ENCODE measurements around the gene ARL10.

ARL10 gene

DNA sequence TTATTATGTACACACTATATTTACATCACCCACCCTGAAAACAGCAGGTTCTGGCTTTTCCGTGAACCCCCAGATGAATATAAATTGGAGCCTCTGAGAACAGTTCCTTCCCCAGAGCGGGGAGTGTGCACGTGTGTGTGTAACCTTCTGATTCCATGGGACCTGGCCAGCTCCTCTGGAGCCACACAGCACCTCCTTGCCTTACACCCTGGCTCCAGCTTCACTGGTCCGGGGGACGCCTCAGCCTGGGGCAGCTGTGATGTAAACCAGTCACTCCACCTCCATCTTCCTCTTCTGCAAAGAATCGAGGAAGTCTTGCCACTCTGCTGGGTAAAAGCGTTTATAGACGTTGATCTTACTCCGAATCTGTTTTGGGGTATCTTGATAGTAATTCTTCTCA lies 18.7 kb downstream of the ARL10 start:
- Histone ChIP-seq H3K9ac (ENCODE audit: low read depth, low read length) (no peak overlapping the region), H3K27me3 (ENCODE audit: insufficient read depth, low read length) (no peaks in the 10 kb centered on the region), H3K4me1 (ENCODE audit: insufficient read depth, low read length) (peaks cover 3% of the 10 kb centered on the region; the same call in 1 of the 2 replicates), H3K4me3 (ENCODE audit: low read length) (no peak overlapping the region), H3K9me3 (ENCODE audit: insufficient read depth, low read depth, low read length) (no peaks in the 10 kb centered on the region), H3K27ac (ENCODE audit: low read length) (no peak overlapping the region), H3K36me3 (ENCODE audit: insufficient read depth, low read depth, low read length) (peaks cover 70% of the 10 kb centered on the region)

DNA sequence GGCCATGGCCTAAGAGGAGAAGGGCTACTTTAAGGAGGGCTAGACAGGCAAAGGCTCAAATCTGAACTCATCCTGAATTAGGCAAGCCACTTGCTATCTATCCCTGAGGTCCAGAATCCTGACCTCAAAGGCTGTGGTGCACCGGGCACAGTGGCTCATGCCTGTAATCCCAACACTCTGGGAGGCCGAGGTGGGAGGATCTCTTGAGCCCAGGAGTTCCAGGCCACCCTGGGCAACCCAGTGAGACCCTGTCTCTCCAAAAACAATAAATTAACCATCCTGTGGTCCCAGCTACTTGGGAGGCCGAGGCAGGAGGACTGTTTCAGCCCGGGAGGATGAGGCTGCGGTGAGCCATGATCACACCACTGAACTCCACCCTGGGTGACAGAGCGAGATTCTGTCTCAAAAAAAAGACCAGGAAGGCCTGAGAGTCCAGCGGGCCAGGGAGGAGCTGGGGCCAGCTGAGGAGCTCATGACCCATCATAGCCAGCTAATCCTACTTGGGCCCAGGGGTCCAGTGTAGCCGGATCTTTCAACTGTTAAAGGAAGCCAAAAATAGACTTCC lies 19.2 kb downstream of the ARL10 start:
- Histone ChIP-seq H3K4me3 (ENCODE audit: low read length) (no peak overlapping the region), H3K9me3 (ENCODE audit: insufficient read depth, low read depth, low read length) (no peaks in the 10 kb centered on the region), H3K27me3 (ENCODE audit: insufficient read depth, low read length) (no peaks in the 10 kb centered on the region), H3K27ac (ENCODE audit: low read length) (no peak overlapping the region), H3K4me1 (ENCODE audit: insufficient read depth, low read length) (peaks cover 3% of the 10 kb centered on the region; the same call in 1 of the 2 replicates), H3K36me3 (ENCODE audit: insufficient read depth, low read depth, low read length) (peaks cover 69% of the 10 kb centered on the region), H3K9ac (ENCODE audit: low read depth, low read length) (no peak overlapping the region)

DNA sequence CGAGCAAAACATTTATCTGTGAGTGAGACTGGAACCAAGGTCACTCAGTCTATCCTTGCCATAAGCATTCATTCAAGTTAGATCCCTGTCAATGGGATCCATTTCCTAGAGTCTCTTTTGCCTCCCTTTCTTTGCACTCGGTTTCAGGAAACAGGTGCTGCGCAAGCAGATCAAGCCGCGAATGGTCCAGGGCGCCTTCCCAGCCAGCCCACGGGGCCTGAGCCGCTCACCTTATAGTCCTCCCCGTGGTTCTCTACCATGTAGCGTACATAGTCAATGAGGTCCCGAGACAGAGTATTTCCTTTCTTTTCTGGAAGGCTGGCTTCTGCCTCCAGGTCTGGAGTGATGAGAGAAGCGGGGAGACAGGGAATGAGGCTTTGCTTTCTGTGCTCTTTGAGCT lies 19.7 kb downstream of the ARL10 start:
- Histone ChIP-seq H3K4me3 (ENCODE audit: low read length) (no peak overlapping the region), H3K27ac (ENCODE audit: low read length) (no peak overlapping the region), H3K27me3 (ENCODE audit: insufficient read depth, low read length) (no peaks in the 10 kb centered on the region), H3K9ac (ENCODE audit: low read depth, low read length) (no peak overlapping the region), H3K4me1 (ENCODE audit: insufficient read depth, low read length) (peaks cover 5% of the 10 kb centered on the region; the same call in 1 of the 2 replicates), H3K9me3 (ENCODE audit: insufficient read depth, low read depth, low read length) (no peaks in the 10 kb centered on the region), H3K36me3 (ENCODE audit: insufficient read depth, low read depth, low read length) (peaks cover 65% of the 10 kb centered on the region)

DNA sequence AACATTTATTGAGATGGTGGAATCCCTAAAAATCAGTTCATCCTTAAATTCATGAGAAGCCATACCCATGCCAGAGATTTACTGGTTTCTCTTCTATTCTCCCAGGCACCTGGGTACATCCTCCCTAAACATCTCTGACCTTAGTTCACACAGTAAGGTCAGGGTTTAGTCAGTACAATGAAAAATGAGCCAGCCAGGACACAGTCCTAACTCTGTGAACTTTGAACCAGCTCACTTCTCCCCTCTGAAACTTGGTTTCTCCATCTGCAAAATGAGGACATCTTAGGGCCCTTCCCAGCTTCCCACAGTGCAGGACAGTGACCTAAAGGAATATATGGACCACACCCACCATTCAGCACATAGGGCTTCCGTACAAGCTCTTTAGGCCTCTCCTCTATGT lies 21.2 kb downstream of the ARL10 start:
- no peak overlapping the region for H3K27ac ChIP-seq (ENCODE audit: low read length)
- H3K4me3 ChIP-seq (ENCODE audit: low read length): no peak overlapping the region
- peaks cover 66% of the 10 kb centered on the region for H3K36me3 ChIP-seq (ENCODE audit: insufficient read depth, low read depth, low read length)

DNA sequence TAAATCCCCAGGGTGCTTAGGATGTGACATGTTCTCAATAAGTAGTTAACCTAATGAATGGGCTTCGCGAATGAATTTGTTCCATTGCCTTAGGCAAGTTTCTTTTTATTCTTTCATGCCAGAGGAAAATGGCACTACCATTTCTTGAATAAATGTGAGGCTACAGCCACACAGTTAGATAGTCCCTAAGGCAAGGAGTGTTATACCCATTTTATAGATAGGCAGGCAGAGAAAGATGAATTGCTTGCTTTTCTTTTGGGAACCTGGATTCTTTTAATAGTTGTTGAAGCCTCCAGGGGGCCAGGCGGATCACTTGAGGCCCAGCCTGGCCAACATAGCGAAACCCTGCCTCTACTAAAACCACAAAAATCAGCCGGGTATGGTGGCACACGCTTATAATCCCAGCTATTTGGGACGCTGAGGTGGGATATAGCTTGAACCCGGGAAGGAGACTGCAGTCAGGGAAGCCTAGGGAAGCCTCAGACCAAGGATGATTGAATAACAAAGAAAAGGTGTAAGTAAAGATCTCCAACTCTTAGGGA lies 22.2 kb downstream of the ARL10 start:
- H3K9ac ChIP-seq (ENCODE audit: low read depth, low read length): peak overlapping the region; percentile 95
- H3K9me3 ChIP-seq (ENCODE audit: insufficient read depth, low read depth, low read length): no peaks in the 10 kb centered on the region
- peak overlapping the region; percentile 86 for H3K4me3 ChIP-seq (ENCODE audit: low read length)
- no peaks in the 10 kb centered on the region for H3K27me3 ChIP-seq (ENCODE audit: insufficient read depth, low read length)
- peaks cover 5% of the 10 kb centered on the region; the same call in 1 of the 2 replicates for H3K4me1 ChIP-seq (ENCODE audit: insufficient read depth, low read length)
- H3K27ac ChIP-seq (ENCODE audit: low read length): no peak overlapping the region
- H3K36me3 ChIP-seq (ENCODE audit: insufficient read depth, low read depth, low read length): peaks cover 65% of the 10 kb centered on the region

More for the DNA sequence above, 21.2 kb downstream of the ARL10 start:
- Histone ChIP-seq H3K9me3 (ENCODE audit: insufficient read depth, low read depth, low read length) (no peaks in the 10 kb centered on the region), H3K4me1 (ENCODE audit: insufficient read depth, low read length) (peaks cover 5% of the 10 kb centered on the region; the same call in 1 of the 2 replicates), H3K9ac (ENCODE audit: low read depth, low read length) (no peak overlapping the region), H3K27me3 (ENCODE audit: insufficient read depth, low read length) (no peaks in the 10 kb centered on the region)

DNA sequence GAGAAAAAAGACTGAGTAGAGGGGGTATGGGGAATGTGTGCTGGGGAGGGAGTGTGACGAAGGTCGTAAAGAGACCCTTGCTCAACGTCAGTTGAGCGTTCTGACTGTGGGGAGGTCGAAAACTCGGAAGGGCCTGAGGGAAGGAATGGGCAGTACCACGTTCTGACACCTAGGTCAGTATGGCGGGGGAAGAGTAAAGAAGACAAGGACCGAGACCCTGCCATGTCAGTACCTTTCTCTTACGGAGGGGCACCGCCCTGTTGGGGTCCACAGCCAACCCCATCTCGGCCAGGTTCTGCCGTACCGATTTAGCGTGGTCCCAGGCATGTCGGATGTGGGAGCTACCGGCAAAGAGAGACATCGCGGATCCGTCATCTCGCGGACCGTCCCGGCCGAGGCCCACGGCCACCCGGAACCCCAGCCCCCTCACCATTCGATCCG lies 22.7 kb downstream of the ARL10 start:
- H3K36me3 ChIP-seq (ENCODE audit: insufficient read depth, low read depth, low read length): peaks cover 61% of the 10 kb centered on the region
- H3K27me3 ChIP-seq (ENCODE audit: insufficient read depth, low read length): no peaks in the 10 kb centered on the region
- H3K4me1 ChIP-seq (ENCODE audit: insufficient read depth, low read length): peaks cover 5% of the 10 kb centered on the region; the same call in 1 of the 2 replicates
- peak overlapping the region; percentile 95 for H3K9ac ChIP-seq (ENCODE audit: low read depth, low read length)
- no peaks in the 10 kb centered on the region for H3K9me3 ChIP-seq (ENCODE audit: insufficient read depth, low read depth, low read length)
- no peak overlapping the region for H3K27ac ChIP-seq (ENCODE audit: low read length)
- H3K4me3 ChIP-seq (ENCODE audit: low read length): peak overlapping the region; percentile 86

DNA sequence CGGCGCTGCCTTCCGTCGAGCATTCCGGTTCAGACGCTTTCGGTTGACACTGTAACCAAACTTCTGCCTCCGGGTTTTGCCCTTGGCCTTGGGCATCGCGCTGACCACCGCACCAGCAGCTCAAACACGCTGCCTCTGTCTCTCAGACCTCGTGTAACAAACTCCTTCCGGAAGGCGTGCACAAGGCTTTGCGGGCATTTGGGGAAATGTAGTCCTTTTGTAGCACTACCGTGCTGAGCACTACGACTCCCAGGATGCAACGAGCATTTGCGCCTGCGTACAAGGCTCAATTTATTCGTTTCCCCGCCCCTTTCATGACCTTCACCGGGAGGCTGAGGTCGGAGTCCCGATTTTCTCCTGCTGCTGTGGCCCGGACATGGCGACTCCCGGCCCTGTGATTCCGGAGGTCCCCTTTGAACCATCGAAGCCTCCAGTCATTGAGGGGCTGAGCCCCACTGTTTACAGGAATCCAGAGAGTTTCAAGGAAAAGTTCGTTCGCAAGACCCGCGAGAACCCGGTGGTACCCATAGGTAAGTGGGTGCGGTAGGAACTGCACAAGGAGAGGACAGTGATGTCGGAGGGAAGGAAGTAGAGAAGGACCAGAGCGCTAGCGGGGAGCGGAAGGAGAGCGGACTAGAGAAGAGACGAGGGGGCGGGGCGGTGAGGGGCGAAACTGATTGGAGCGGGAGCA lies 23.3 kb downstream of the ARL10 start, which contains the start of the genes HIGD2A and NOP16:
Gene HIGD2A (plus strand): TSS at position 308 of the 691 bp plus-strand sequence. CDS start 69 bp downstream, at position 377.
Gene NOP16 (minus strand): TSS at position 155 of the 691 bp plus-strand sequence. CDS start 59 bp downstream, at position 96.
- Histone ChIP-seq H3K27me3 (ENCODE audit: insufficient read depth, low read length) (no peaks in the 10 kb centered on the region), H3K4me3 (ENCODE audit: low read length) (peak within 1 kb of the TSS; percentile 86), H3K4me1 (ENCODE audit: insufficient read depth, low read length) (peaks cover 5% of the 10 kb centered on the region; the same call in 1 of the 2 replicates), H3K9ac (ENCODE audit: low read depth, low read length) (peak within 1 kb of the TSS; percentile 95), H3K9me3 (ENCODE audit: insufficient read depth, low read depth, low read length) (no peaks in the 10 kb centered on the region), H3K27ac (ENCODE audit: low read length) (peak within 1 kb of the TSS; percentile 97), H3K36me3 (ENCODE audit: insufficient read depth, low read depth, low read length) (peaks cover 55% of the 10 kb centered on the region)

DNA sequence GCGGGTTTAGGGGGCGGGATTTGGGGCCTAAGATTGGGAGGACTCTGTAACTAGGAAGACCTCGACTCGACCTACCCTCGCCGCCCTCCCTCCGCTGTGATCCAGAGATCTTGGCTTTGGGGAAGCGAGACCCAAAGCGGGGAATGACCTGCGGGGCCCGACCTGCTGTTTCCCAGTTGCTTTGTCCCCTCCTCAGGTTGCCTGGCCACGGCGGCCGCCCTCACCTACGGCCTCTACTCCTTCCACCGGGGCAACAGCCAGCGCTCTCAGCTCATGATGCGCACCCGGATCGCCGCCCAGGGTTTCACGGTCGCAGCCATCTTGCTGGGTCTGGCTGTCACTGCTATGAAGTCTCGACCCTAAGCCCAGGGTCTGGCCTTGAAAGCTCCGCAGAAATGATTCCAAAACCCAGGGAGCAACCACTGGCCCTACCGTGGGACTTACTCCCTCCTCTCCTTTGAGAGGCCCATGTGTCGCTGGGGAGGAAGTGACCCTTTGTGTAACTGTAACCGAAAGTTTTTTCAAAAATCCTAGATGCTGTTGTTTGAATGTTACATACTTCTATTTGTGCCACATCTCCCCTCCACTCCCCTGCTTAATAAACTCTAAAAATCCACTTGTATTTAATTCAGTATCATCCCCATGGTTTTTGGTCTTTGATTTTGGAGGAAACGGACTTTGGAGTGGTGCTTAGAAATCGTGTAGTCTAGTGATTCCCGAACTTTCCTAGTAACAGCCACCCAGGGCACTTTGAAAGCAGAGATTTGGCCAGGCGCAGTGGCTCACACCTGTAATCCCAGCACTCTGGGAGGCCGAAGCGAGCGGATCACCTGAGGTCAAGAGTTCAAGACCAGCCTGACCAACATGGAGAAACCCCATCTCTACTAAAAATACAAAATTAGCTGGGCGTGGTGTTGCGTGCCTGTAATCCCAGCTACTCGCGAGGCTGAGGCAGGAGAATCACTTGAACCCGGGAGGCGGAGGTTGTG lies 24.1 kb downstream of the ARL10 start:
- peaks cover 47% of the 10 kb centered on the region for H3K36me3 ChIP-seq (ENCODE audit: insufficient read depth, low read depth, low read length)
- H3K4me1 ChIP-seq (ENCODE audit: insufficient read depth, low read length): peaks cover 5% of the 10 kb centered on the region; the same call in 1 of the 2 replicates
- no peaks in the 10 kb centered on the region for H3K27me3 ChIP-seq (ENCODE audit: insufficient read depth, low read length)

DNA sequence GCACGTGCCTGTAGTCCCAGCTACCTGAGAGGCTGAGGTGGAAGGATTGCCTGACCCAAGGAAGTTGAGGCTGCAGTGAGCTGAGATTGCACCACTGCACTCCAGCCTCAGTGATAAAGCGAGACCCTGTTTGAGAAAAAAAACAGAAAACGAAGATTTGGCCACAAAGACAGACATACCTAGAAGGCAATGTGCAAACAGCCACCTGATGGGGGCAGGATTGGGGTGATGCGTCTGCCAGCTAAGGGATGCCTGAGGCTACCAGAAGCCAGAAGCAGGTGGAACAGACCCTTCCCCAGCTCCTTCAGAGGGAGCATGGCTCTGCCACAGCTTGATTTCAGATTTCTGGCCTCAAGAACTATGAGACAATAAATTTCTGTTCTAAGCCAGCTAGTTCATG lies 26.2 kb downstream of the ARL10 start:
- H3K9ac ChIP-seq (ENCODE audit: low read depth, low read length): no peak overlapping the region

More for the DNA sequence above, 24.1 kb downstream of the ARL10 start:
- Histone ChIP-seq H3K4me3 (ENCODE audit: low read length) (peak overlapping the region; percentile 86), H3K9ac (ENCODE audit: low read depth, low read length) (peak overlapping the region; percentile 95), H3K27ac (ENCODE audit: low read length) (peak overlapping the region; percentile 77), H3K9me3 (ENCODE audit: insufficient read depth, low read depth, low read length) (no peaks in the 10 kb centered on the region)

DNA sequence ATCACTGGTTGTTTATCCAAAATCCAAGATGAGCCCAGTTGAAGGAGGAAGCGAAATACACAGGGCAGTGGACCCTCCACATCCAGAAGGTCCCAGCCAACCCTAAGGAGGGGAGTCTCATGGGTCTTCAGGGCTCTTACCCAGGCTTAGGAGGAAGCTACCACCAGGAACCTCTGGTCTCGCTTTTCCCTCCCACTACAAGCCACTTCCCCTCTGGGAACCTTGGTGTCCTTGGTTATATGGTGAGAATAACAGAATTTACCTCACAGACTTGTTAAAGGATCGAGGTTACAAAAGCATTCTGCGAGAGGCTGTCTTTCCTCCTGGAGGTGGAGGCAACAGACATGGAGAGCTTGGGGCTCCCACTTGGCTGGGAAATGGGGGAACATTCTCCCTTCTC lies 26.7 kb downstream of the ARL10 start:
- no peaks in the 10 kb centered on the region for H3K27me3 ChIP-seq (ENCODE audit: insufficient read depth, low read length)
- H3K9me3 ChIP-seq (ENCODE audit: insufficient read depth, low read depth, low read length): no peaks in the 10 kb centered on the region
- no peak overlapping the region for H3K9ac ChIP-seq (ENCODE audit: low read depth, low read length)
- H3K4me1 ChIP-seq (ENCODE audit: insufficient read depth, low read length): peaks cover 5% of the 10 kb centered on the region; the same call in 1 of the 2 replicates
- peaks cover 21% of the 10 kb centered on the region; the same call in 1 of the 2 replicates for H3K36me3 ChIP-seq (ENCODE audit: insufficient read depth, low read depth, low read length)
- H3K4me3 ChIP-seq (ENCODE audit: low read length): no peak overlapping the region
- H3K27ac ChIP-seq (ENCODE audit: low read length): no peak overlapping the region

More for the DNA sequence above, 26.2 kb downstream of the ARL10 start:
- peaks cover 5% of the 10 kb centered on the region; the same call in 1 of the 2 replicates for H3K4me1 ChIP-seq (ENCODE audit: insufficient read depth, low read length)
- H3K27me3 ChIP-seq (ENCODE audit: insufficient read depth, low read length): no peaks in the 10 kb centered on the region
- H3K4me3 ChIP-seq (ENCODE audit: low read length): no peak overlapping the region
- H3K36me3 ChIP-seq (ENCODE audit: insufficient read depth, low read depth, low read length): peaks cover 26% of the 10 kb centered on the region
- no peak overlapping the region for H3K27ac ChIP-seq (ENCODE audit: low read length)
- no peaks in the 10 kb centered on the region for H3K9me3 ChIP-seq (ENCODE audit: insufficient read depth, low read depth, low read length)

DNA sequence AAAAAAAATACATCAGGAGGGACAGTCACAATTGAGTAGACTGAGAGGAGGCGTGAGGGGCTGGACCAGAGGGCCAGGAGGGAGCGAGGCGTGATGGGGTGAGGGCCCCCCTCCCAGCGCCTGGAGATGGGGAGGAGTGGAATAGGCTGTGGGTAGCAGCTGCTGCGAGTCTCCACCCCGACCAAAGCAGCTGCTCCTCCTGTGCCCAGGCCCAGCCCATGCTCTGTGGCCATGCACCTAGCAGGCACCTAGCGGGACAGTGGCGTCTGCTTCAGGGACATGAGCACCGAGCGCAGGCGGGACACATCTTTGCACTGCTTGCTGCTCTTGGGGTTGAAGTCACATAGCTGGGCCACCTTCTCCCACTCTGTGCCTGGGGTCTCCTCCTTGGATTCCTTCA lies 27.2 kb downstream of the ARL10 start:
- Histone ChIP-seq H3K27me3 (ENCODE audit: insufficient read depth, low read length) (no peaks in the 10 kb centered on the region), H3K27ac (ENCODE audit: low read length) (no peak overlapping the region), H3K9me3 (ENCODE audit: insufficient read depth, low read depth, low read length) (no peaks in the 10 kb centered on the region), H3K9ac (ENCODE audit: low read depth, low read length) (no peak overlapping the region), H3K36me3 (ENCODE audit: insufficient read depth, low read depth, low read length) (peaks cover 17% of the 10 kb centered on the region; the same call in 1 of the 2 replicates), H3K4me1 (ENCODE audit: insufficient read depth, low read length) (peaks cover 2% of the 10 kb centered on the region; the same call in 1 of the 2 replicates), H3K4me3 (ENCODE audit: low read length) (no peak overlapping the region)
